ENCODE results near the gene GOLM1.

DNA sequence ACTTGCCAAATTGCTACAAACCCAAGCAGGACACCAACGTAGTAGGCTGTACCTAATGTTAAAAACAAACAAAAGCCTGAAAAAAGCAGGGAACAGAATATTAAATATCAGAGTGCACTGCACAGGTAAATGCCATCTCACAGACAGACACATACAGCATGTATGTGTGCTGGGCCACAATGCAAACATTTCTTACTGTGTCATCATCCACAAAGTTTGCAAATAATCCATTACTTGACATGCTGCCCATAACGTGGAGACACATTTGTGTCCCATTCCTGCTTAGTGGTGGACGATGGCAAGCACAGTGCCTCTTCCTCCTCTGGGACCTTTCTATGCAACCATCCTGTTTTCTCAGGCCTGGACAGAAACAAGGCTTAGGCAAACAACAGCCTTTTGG, 44.7 kb downstream of the GOLM1 start:
- TF ChIP-seq POLR2AphosphoS5 (IDR thresholded peaks at IDR 0.05; ENCODE audit: borderline replicate concordance, low read depth, low read length), result no peak
- TF ChIP-seq EZH2 (IDR thresholded peaks at IDR 0.05), result no peak
- TF ChIP-seq FOXP2 (optimal IDR thresholded peaks at IDR 0.05; ENCODE audit: control extremely low read depth, extremely low read length, insufficient read depth), result no peak
